Activated CD8-positive, alpha-beta memory T cell treated with anti-CD3 and anti-CD28 coated beads for 4 hours (primary cell): ENCODE data around the gene COL5A3.
"Not testable (repeated sequence)": the region's sequence is repeated elsewhere in the genome, so short reads cannot be mapped to it uniquely, and the experiment has no call there.

ENCODE experiments used
- DNase-seq, 2 donors: peaks; one replicate each; pipeline ENCODE4 v3.0.0-alpha.2; 2020; ENCODE audit warnings: low read depth in 2 of 2

Gene COL5A3

DNA sequence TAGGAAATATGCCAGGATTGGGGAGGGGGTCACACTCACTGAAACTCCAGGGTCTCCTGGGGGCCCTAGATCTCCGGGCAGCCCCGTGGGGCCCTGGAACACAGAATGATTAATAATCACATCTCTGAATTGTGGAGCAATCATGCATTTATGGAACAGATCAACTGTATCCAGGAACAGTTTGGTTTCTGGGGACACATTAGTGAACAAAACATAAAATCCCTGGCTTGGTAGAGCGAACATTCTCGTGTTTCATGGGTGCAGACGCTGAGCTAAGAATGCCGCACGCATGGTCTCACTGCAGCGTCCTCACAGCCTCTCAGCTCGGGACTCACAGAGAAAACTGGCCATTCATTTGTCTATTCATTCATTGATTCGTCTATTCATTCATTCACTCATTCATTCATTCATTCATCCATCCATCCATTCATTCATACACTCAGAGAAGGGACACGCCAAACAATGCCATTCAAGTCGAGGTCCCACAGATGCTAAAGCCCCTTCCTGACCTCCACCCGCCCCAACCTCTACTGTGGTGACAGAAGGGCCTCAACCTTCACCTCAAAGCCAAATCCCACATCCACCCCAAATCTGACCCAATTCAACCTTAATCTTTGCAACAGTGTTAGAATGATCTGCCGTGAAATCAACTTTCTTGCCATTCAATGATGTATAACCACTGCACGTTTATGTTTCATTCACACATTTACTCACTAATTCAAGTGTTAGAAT lies 39.0 kb downstream of the COL5A3 start:
- no peak for DNase-seq

DNA sequence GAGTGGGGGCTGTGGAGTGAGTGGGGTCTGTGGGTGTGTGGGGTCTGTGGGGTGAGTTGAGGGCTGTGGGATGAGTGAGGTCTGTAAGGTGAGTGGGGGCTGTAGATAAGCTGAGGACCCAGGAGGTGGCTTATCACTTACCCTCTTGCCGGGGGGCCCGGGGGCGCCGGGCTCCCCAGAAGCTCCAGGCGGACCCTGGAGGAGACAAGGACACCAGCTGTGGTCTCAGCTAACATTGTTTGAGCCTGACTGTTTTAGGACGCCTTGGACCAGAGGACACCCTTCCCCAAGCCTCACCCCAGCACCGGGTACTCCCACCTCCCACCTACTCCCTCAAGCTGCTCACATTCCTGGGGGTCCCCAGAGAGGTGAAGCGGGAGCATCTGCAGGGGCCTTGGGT lies 39.8 kb downstream of the COL5A3 start:
- DNase-seq = no peak

DNA sequence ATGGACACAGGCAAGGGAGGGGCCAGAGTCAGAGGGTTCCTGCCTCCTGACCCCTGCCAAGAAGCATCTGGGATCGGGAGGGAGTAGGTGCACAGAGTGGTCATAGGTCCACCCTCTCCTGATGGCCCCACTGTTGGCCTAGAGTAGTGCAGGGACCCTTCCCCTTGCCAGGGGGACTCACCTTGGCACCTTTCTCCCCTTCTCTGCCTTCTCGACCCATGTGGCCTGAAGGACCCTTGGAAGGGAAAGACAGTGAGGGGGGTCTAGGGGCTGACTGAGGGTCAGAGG lies 40.7 kb downstream of the COL5A3 start:
- DNase-seq = no peak

DNA sequence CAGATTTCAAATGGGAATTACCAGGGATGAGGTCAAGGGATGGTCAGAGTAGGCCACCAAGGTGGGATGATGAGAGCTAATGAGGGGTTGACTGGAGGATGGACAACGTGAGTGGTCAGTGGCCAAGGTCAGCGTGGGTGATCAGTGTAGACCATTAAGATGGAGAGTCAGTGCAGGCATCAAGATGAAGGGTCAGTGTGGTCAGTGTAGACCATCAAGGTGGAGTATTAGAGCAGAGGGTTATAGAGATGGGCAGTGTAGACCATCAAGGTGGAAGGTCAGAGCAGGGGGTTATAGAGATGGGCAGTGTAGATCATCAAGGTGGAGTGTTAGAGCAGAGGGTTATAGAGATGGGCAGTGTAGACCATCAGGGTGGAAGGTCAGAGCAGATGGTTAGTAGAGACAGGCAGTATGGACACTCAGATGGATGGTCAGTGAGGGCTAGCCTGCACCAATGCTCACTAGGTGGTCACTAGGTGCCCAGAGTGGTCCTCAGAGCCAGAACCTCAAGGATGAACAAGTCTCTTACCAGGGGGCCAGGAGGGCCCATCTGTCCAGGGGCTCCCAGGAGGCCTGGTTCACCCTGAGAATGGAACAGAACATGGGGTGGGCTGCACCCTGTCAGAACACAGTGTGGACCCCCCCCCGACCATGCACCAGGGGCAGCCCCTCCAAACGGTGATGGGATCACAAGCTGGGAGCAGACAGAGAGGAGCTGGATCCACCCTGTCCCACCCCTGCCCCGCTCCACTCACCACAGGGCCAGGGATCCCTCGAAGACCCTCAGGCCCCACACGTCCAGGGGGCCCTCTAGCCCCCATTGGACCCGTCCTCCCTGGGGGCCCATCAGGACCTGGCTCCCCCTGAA lies 41.2 kb downstream of the COL5A3 start:
- DNase-seq = no peak

DNA sequence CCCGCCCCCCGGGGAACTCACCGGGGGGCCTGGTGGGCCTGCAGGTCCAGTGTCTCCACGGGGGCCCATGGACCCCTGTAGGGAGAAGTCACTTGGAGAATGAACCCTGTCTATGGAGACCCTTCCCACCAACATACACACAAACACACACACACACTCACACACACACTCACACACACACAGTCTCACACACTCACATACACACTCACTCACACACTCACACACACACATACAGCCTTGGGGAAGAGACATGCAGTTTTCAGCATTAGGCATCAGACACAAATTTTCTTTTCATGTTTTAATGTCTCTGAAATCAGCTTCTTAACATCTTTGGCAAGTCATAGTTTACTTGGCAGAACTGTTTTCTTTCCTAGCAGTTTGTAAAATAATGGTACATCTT lies 43.0 kb downstream of the COL5A3 start:
- DNase-seq = no peak

DNA sequence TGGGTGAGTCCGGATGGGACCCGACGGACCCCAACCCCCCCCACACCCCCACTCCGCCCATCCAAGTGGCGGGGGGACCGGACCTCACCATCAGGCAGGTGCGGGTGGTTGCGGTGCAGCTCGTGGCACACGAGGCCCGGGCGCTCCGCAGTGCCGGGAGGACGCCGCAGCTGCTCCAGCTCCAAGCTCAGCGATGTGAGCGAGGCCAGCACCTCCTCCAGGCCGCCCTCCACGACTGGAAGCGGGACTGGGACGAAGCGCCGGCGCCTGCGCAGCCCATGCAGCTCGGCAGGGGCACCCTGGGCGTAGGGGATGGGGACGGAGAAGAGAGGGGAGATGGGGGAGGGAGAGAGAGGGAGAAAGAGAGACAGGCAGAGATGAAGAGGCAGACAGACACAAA lies 43.9 kb downstream of the COL5A3 start:
- DNase-seq = no peak

DNA sequence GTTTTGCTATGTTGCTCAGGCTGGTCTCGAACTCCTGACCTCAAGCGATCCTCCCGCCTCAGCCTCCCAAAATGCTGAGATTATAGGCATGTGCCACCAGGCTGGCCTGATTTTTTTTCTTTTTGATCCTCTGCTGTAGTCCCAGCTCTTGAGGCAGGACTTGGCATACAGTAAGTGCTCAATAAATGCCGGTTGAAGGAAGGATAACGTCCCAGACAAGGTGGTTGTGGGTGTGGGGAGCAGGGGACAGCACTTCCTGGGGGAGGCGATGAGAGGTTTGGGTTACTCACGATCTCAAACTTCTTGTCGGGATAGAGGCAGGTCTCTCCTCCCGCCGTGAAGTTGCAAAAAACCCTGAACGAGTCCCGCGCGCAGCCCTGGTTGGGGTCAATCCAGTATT lies 44.3 kb downstream of the COL5A3 start:
- DNase-seq = no peak

DNA sequence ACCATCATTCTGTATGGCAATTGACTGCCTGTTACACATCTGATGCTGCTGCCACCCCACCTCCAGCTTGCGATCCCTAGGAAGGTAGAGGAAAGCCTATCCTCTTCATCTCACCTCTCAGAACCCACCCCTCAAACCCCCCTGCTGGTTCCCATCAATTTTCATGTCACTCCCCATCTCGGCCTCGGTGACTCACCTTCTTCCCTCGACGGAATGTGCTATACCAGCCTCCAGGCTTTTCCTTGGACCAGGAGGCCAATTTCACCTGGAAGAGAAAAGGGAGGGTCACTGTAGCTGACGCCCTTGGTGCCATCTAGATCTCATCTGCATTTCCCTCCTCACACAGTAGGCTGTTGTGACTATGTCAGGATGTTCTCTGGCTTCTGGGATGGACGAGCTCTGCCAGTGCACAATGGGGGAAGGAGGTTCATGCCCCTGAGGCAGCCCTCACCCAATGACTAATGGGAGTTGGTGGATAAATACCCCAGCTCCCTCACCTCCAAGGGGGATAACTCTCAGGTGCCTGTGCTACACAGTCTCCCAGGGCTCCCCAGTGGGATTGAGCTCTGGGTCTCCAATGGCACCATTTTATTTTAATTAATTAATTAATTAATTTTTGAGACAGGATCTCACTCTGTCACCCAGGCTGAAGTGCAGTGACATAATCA lies 47.5 kb downstream of the COL5A3 start:
- DNase-seq = no peak

DNA sequence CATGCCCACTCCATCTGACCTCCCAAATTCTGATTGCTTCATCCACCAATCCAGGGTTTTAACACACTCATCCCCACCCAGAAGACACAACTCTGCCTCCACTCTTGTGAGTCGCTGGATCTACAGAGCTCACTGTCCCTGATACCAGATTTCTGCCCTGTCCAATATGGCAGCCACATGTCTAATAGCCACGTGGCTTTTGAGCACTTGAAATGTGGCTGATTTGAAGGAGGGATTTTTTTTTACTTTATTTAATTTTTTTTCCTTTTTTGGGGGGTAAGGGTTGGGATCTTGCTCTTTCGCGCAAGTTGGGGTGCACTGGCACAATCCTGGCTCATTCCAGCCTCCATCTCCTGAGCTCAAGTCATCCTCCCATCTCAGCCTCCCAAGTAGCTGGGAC lies 49.2 kb downstream of the COL5A3 start:
- DNase-seq = no peak

DNA sequence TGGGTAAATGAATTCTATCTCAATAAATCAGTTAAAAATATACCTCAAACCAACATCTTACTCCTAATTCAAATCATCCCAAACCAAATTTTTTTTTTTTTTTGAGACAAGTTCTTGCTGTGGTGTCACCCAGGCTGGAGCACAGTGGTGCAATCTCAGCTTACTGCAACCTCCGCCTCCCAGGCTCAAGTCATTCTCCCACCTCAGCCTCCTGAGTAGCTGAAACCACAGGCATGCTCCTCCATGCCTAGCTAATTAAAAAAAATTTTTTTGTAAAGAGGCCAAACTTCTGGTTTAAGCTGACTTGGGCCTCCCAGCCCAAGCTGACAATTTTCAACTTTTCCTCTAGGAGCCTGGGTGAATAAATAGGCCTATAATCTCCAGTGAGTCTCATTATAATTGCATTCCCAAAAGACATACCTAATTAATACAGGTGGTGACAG lies 51.9 kb downstream of the COL5A3 start:
- no peak for DNase-seq

DNA sequence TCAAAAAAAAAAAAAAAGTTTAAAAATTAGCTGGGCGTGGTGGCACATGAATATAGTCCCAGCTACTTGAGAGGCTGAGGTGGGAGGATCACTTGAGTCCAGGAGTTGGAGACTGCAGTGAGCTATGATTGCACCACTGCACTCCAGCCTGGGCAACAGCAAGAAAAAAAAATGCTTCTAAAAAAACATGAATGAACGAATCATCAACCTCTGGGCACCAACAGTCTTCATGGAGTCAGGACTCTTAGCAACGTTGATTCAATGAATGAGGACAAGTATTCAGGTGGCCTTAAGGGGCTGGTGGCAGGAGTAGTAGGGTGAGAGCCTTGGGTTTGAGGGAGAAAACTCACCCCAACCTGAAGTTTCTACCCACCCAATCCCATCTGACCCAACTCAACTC lies 53.3 kb downstream of the COL5A3 start:
- no peak for DNase-seq

DNA sequence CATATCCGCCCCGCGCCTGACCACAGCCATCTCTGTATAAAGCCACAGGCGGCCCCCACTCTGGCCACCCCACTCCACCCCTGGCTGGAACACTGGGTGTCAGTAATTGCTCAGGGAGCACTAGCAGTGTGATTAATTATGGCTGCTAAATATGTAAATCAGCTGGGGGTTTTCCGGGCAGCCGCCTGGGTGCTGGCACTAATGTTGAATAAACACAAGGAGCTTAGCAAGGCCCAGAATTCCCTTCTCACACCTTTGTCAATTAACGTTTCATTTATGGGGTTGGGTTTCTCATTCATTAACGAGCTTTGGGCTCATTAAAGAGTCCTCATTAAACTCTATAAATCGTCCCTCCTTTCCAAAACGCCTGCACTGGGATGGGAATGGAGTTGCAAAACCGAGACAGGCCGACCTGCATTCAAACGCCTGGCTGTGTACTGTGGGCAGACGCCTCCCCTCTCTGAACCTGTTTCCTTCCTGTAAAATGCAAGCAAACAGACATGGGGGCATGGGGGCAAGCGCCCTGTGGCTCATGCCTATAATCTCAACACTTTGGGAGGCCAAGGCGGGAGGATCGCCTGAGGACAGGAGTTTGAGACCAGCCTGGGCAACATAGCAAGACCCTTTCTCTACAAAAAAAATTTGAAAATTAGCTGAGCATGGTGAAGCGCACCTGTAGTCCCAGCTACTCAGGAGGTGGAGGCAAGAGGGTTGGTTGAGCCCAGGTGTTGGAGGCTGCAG lies 56.3 kb downstream of the COL5A3 start:
- no peak for DNase-seq

DNA sequence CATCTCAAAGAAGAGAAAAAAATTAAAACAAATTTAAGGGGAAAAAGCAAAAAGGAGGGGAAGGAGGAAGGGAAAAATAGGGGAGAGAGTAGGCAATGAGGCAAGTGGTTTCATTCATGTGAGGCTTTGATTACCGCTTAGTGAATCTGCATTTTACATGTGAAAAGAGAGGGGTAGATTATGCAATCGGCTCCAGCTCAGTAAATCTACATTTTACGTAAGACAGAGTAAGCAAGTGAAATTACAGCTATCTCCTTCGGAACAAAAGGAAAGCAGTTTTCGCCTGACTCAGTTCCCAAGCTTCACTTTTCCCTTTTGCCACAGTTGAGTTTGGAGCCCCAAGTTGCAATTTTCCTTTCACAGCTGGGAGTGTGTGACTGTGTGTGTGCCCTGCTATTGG lies 58.0 kb downstream of the COL5A3 start:
- DNase-seq = no peak

DNA sequence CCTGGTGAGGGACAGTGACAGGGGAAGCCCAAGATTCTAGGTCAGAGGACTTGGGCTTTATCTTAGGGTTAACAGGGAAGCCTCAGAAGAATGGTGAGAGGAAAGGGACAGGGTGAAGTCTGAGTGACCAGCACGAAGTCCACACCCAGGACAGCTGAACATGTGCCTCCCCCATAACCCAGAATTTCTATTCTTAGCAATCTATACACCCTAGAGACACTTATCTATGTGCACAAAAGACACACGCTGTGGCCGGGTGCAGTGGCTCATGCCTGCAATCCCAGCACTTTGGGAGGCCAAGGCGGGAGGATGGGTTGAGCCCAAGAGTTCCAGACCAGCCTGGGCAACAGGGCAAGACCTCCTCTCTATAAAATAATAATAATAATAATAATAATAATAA lies 62.9 kb downstream of the COL5A3 start:
- DNase-seq = no peak

DNA sequence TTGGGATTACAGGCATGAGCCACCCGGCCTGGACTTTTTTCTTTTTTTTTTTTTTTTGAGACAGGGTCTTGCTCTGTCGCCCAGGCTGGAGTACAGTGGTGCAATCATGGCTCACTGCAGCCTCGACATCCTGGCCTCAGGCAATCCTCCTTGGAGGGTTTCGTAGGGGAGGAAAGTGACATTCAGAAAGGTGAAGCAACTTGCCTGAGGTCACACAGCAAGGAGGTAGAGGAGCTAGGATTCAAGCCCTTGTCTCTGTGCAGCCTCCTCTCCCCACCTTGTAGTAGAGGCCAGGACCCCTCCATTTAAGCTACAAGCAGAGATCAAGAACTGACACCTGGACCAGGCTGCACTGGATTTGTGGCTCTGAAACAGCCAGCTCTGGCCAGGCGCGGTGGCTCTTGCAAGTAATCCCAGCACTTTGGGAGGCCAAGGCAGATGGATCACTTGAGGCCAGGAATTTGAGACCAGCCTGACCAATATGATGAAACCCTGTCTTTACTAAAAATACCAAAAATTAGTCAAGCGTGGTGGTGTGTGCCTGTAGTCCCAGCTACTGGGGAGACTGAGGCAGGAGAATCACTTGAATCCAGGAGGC lies 63.7 kb downstream of the COL5A3 start:
- DNase-seq = not testable (repeated sequence)

DNA sequence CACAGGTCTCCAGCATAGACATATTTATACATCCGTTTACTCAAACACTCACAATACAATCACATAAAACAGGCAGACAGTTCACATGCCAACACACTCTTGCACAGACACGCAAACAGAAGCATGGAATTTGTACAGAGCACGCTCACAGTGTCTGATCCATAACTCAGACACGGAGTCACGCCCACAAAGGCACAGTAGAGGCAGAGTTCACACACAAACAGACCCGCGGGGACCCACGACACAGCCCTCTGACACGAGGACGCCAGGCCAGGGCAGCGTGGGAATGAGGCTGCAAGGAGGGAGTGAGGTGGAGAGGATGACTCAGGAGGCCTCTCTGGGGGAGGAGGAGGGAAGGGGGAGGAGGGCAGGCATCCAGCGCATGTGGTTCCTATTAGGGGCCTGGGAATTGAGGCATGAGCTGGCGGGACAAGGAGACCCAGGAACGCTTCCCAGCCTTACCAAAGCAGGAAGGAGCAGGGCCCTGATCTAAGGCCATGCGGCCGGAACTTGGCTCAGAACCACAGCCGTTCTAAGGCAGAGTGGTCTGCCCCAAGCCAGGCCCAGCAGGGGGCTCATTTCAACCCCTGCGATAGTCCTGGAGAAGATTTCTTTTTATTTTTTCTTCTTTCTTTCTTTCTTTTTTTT lies 64.9 kb downstream of the COL5A3 start:
- DNase-seq = no peak

DNA sequence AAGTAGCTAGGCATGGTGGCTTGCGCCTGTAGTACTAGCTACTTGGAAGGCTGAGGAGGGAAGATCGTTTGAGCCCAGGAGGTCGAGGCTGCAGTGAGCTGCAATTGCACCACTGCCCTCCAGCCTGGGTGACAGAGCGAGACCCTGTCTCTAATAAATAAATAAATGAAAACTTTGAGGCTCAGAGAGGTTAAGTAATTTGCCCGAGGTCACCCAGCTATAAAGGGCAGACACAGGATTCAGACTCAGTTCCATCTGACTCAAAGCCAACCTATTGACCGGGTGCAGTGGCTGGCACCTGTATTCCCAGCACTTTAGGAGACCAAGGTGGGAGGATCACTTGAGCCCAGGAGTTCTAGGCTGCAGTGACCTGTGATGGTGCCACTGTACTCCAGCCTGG lies 66.6 kb downstream of the COL5A3 start:
- no peak for DNase-seq

DNA sequence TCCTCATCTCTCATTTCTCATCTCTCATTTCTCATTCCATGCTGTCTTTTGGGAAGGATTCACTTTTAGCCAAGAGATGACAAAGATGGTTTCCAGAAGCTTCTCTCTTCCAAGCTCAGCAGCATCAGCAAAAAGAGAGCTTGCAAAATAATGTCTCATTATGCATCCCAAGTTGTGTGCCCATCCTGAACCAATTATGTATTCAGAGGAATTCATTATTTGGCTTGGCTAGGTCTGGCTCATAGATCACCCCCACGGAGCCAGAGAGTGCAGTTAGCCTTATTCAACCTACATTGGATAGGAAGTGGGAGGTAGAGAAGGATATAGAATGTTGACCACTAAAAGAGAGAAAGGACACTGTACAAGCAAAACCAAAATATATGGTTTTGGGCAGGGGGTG lies 68.6 kb downstream of the COL5A3 start:
- DNase-seq = no peak

DNA sequence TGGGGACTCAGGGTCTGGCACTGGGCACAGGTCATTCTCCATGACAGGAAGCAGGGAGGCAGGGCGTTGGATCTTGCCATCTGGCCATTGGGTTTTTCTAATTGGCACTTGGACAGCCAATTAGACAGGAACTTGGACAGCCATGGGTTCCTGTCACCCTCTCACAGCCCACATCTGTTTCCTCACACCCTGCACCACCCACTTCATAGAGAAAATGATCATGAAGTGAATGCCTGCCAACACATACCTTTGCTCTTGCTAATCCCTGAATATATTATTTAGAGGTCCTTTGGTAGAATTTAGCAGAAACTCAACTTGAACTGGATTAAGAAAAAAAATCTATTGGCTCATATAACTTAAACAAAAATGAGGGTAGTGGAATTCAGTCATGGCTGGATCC lies 69.1 kb downstream of the COL5A3 start:
- no peak for DNase-seq

DNA sequence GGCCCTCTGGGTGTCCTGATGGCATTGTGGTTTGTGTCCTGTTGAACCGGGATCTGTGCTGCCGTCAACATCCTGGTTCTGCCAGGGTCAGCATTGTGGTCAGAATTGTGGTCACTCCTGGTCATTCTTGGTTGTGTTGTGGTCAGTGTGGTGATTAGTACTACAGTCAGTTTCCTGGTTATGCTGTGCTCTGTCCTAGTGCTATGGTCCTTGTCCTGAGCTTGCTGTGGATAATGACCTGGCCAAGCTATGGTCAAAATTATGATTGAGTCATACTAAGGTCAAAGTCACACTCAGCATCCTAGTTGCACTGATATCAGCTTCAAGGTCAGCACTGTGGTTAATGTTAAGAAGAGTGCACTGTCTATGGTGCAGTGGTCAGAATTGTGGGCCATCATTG lies 69.5 kb downstream of the COL5A3 start:
- no peak for DNase-seq

DNA sequence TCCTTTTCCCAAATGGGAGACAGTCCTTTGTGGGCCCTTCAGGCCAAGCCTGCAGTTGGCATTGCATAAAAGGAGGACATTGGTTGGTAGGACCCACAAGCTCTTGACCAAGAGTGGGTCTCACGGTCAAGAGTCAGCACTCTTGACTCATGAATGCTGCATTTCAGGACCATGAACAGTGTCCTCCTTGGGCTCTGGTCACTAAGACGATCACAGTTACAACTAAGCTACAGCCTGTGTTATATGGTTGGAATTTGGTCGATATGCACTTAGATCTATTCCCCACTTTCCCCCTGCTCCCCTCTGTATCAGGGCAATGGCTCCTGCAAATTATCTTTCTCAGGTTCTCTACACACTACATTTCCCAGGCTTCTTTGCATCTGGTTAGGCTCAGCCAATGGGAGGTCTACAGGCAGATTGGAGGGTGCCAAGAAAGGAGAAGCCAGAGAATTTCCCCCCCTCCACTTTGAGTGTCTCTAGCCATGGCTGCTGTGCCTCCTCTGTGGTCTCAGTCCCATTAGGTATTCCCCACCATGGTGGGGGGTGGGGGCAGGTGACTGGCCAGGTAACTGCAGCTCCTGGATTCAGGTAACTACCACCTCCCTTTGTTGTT lies 70.9 kb downstream of the COL5A3 start:
- no peak for DNase-seq
